ENCODE data around the gene HMOX2.

The HMOX2 gene

DNA sequence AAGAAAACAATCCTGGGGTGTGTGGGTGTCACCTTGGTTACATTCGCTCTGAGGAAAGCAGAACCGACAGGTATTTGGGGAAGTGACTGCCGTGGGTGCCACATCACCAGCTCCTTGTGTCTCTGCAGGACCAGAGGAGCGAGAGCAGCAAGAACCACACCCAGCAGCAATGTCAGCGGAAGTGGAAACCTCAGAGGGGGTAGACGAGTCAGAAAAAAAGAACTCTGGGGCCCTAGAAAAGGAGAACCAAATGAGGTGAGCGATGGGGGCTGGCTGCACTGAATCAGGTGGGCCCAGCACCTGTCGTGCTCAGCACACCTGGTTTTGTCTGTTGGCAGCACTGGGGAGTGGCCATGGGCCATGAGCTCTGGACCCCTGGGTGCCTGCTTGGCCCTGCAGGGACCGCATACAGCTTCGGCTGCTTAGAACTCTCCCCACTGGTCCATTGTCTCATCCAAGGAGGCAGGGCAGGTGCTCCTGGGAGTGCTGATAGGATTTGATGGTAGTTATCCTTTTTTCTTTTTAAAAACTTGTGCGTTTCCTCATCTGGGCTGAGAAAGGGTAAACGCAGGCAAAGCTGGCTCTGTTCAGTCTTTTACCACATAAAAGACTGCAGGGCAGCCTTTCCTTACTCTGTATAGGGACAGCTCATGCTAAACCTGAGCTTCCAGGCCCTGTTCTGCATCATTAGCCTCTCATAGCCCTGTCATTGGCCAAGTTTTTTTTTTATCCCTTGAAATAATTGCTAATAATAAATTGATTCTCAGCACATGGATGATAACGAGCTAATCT is 29.4 kb downstream of the HMOX2 start:
- DNase-seq = peak; percentile 60

DNA sequence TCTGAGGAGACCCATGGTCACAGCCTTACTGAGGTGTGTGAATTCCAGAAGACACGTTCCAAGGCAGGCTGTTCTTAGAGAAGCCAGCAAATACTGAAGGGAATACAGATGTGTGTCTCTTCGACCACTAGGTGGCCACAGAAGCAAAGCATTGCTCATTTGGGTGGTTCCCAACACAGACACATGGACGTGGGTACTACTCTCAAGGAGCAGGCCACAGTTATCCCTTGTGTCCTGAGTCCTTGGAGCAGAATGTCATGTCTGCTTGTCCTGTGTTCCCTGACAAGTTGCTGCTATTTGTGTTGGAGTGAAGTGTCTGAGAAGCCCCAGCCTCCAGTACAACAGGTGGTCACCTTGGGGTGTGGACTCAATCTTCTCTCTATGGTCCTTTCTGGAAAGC is 30.3 kb downstream of the HMOX2 start:
- DNase-seq = peak; percentile 33

DNA sequence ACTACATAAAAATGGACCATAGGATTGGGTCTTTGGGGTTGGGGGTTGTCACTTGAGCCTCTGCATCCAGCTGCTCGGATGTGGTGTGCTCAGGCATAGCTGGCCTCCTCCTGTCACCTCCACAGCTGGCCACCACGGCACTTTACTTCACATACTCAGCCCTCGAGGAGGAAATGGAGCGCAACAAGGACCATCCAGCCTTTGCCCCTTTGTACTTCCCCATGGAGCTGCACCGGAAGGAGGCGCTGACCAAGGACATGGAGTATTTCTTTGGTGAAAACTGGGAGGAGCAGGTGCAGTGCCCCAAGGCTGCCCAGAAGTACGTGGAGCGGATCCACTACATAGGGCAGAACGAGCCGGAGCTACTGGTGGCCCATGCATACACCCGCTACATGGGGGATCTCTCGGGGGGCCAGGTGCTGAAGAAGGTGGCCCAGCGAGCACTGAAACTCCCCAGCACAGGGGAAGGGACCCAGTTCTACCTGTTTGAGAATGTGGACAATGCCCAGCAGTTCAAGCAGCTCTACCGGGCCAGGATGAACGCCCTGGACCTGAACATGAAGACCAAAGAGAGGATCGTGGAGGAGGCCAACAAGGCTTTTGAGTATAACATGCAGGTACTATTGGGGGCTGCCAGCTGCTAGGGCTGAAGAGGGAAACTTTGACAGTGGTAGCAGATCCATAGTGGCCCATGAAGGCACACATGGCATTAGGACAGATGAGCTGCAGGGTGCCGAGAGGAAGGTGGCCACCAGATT is 31.6 kb downstream of the HMOX2 start:
- DNase-seq = no peak

DNA sequence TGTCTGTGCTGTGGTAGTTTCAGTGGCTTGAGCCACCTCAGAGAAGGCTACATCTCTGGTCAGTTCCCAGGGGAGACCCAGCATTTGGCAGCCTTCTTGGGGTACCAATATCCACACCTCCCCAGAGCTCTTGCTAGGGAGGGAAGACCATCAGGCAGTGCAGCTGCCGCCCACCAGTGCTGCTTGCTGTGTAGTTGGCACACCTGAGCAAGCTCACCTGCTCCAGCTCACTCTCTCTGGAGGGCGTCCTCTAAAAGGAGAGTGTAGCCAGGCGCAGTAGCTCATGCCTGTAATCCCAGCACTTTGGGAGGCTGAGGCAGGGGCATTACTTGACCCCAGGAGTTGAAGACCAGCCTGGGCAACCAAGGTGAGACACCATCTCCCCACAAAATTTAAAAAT is 32.6 kb downstream of the HMOX2 start:
- no peak for DNase-seq

DNA sequence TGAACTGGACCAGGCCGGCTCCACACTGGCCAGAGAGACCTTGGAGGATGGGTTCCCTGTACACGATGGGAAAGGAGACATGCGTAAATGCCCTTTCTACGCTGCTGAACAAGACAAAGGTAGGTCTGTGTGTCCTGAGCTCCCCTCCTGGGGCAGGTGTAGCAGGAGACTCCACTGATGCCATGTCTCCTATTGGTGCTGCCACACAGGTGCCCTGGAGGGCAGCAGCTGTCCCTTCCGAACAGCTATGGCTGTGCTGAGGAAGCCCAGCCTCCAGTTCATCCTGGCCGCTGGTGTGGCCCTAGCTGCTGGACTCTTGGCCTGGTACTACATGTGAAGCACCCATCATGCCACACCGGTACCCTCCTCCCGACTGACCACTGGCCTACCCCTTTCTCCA is 33.2 kb downstream of the HMOX2 start:
- no peak for DNase-seq

DNA sequence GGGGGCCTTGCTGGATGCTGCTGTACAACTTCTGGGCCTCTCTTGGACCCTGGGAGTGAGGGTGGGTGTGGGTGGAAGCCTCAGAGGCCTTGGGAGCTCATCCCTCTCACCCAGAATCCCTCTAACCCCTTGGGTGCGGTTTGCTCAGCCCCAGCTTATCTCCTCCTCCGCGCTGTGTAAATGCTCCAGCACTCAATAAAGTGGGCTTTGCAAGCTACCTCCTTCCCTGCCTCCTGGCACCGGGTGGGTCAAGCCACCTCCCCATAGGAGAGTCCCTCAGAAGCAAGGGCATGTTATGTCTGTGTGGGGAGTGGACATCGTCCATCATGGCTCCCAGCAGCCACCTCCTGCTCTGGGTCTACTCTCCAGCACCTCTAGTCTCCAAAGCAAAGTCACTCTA is 33.9 kb downstream of the HMOX2 start:
- DNase-seq = no peak

DNA sequence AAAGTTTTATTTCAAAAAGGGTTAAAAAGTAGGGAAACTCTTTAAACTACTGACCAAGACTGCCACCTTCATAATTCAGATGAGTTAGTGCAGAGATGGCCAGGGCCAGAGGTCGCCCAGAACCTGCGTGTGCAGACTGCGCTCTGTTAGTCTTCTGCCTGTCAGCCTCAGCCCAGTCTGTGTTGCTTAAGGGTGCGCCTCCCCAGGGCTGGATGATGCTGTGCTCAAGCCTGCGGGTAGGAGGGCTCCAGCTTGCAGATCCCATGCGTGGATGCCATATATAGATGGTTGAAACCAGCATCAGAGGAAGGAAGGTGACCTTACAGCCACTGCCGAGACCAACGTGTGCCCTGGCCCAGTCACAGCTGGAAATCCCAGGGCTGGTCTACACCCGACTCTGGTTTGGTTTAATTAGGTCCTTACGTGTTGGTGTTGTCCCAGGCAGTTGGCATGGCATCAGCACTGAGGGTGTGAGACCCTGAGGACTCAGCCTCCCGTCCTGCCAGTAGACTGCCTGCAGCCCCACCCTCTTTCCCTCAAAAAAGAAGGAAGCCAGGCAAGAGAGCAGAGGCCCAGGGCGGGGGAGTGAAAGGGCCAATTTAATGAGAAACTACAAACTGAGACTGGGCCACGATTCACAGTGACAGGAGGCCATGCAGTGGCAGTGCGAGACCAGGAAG is 34.7 kb downstream of the HMOX2 start:
- DNase-seq = no peak

DNA sequence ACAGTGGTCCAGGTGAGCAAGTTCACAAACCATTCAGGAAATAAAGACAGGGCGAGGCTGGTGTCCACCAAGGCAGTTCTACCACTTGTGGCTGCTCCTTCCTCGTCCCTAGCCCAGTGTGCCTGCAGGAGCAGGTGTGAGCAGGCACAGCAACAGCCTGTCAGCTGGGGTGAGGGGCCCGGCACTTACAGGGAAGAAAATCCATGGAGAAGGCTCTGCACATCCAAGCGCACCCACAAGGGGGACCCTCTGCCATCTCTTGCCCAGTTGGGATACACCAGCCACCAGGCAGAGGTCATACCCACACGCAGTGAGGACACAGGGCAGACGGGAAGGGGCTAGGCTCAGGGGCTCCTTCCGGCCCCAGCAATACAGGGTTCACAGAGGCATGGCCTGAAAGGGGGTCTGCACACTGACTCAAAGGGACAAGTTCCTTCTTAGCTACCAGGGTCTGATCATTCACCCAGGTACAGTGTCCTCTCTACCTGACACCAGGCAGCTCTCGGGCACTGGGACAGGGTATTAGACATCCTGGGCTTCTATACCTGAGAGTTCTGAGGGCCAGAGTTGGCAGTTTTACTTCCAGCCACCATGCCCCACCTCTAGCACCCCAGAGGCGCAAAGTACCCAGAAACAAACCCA is 35.4 kb downstream of the HMOX2 start:
- no peak for DNase-seq

DNA sequence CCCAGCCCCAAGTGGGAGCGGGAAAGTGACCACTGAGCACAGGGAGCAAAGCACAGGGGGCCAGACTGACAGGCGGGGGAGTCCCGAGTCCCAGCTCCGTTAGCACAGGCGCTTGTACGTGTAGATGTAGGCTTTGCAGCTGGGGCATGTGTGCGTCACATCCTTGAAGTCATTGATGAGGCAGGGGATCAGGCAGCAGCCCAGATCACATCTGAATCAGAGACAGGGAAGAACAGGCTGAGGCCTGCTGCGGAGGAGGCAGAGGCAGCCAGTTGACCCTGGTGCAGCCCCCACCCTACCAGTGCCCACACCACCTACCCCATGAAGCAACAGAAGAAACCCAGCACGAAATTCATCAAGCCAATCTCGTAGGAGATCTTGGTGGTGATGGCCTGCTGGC is 36.3 kb downstream of the HMOX2 start:
- no peak for DNase-seq

DNA sequence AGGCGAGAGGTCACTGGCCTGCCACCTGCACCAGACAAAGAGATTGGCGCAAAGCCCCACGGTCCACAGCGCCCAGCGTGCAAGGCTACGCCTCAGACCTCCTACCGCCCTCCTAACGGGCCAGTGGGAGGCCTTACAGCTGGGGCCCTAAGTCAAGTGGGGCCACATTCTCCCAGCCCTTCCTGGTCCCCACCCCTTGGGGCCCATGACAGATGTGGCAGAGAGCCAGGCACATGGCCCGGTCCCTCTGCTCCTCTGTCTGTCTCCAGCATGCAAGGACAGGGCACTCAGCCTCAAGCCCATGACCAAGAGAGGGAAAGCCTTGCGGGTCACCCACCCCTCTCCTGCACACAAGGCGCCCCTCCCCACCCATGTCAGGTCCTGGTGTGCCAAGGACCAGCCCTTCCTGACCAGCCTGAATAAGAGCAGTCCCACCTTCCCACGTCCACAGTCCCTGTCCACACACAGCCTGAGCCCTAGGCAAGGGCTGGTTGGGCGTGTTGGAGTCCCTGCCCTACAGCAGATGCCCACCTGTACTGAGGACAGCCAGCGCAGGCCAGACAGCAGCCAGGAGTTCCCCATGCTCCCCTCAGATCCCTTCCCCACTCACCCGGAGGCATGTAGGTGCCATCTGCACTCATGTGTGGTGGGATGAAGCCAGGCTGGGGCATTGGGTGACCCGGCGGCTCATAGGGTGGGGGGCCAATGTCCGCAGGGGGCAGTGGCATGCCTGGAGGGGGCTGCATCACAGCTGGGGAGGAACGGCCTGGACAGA is 37.1 kb downstream of the HMOX2 start:
- DNase-seq = no peak

DNA sequence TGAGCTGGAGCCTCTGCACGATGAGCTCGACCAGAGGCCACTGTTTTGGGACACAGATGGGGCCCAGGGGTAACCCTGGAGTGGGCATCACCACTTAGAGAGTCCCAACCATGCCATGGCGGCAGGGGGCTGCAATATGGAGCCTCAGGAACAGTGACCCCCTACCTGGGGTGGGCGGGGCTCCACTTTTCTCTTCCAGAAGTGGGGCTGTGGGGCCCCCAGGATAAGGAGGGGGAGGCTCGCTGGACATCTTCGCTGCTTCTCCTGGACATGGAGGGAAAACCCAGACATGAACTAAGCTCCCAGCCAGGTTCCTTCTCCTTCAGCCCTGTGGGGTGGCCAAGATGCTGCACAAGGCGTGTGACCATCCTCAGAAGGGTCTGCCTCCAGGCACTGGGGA is 37.7 kb downstream of the HMOX2 start:
- DNase-seq = no peak

DNA sequence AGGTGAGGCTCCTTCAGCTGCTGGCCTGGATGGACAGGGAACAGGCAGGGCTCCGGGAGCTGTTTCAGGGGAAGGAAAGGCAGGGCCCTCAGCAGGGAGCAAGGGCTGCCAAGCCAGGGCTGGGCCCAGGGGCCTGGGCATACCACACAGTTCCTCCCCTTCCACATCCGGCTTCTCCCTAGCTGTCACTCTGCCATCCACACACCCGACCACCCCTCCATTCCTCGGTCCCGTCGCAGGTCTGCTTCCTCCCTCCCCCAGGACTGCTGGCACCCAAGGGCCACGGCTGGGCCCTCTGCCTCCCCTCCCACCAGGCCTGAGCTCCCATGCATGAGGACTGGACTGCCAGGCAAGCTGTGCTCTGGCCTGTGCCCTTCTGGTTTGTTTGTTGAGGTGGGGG is 38.4 kb downstream of the HMOX2 start:
- no peak for DNase-seq

DNA sequence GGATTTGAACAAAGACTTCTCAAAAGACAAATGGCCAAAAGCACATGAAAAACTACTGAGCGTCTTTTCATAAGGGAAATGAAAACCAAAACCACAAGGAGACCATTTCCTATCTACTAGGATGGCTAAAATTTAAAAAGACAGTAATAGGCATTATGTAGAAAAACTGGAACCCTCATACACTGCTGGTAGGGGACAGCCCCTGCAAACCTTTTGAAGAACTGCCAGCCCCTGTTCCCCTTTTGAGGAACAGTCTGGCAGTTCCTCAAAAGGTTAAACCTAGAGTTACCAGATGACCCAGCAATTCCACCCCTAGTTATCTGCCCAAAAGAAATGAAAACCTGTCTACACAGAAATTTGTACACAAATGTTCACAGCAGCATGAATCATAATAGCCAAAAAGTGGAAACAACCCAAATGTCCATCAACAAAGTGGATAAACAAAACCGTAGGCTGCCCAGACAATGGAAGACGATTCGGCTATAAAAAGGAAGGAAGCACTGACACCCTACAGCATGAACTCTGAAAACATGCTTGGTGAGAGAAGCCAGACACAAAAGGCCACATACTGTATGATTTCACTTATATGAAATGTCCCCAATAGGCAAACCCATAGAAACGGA is 39.5 kb downstream of the HMOX2 start:
- DNase-seq = no peak

DNA sequence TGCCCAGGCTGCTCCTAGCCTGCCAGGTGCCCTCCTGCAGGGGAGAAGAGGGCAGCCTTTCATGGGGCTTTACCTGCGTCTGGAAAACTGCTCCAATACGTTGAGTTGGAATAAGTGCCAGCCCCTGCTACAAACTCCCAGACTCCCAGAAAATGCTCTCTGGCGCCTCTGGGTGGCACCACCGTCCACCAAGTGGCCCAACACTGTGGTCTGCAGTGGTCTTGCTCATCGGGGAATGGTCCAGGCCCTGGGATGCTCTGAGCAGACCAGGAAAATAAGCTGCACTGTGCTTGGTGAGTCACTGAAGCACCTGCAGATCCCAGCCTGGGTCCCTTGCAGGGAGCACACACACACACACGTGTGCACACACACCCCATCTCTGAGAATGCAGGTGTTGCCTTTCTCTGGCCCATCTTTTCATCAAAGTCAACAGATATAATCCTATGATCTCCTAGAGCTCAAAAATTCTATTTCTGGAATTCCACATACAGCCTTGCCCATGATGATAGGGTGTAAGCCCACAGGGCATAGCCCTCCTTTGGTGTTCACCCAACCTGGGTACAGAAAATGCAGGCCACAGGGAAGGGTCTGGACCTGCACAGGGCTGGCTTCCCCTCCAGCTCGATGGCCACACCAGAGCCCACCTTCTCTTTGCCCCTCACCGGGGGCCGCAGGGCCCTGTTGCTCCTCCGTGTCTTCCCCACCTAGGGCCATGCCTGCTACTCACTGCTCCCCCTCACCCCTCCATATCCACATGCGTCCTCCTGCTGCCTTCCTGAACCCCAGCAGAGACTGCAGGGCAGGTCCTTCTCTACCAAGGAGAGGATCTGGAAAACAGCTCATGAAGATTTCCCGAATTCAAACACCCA is 41.8 kb downstream of the HMOX2 start:
- no peak for DNase-seq

DNA sequence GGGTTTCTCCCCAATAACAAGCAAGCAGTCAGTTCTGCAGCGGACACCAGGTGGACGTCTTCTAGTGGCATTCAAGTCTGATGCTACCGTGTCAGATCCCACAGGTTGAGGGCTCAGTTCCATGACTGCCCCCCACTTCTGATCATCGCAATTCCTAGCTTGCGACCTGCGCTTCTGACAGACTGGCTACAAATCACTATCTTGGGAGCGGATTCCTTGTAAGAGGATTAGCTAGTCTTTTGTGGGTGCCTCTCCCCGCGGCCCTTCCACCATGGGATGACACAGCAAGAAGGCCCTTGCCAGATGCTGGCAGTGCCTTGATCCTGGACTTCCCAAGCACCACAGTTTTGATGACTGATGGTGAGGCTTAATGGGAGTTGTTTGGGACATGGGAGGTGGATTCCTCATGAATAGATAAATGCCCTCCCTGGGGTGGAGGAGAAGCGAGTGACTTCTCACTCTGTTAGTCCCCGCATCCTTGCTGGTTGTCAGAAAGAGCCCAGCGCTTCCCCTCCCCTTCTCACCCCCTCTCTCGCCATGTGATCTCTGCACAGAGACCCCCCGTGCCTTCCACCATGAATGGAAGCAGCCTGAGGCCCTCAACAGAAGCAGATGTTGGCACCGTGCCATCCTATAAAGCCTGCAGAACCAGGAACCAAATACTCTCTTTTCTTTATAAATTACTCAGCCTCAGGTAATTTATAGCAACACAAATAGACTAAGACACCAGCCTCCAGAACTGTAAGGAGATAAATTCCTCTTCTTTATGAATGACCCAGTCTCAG is 43.3 kb downstream of the HMOX2 start:
- DNase-seq = no peak

DNA sequence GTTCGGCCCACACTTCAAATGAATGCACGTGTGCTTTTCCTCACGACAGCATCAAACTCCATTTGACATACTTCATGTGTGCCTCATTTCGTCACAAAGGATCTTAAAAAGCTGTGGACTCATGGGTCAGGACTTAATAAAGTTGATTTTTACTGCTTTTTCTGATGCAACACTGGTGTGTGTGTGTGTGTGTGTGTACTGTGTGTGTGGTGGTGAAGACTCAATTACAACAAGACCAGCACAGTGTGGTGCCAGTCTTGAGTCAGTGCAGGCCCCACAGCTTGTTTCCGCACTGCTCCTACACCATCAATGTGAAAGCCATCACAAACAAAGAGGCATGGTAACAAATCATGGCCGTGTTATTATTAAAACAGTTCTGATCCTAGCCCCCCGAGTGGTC is 44.7 kb downstream of the HMOX2 start:
- DNase-seq = no peak

DNA sequence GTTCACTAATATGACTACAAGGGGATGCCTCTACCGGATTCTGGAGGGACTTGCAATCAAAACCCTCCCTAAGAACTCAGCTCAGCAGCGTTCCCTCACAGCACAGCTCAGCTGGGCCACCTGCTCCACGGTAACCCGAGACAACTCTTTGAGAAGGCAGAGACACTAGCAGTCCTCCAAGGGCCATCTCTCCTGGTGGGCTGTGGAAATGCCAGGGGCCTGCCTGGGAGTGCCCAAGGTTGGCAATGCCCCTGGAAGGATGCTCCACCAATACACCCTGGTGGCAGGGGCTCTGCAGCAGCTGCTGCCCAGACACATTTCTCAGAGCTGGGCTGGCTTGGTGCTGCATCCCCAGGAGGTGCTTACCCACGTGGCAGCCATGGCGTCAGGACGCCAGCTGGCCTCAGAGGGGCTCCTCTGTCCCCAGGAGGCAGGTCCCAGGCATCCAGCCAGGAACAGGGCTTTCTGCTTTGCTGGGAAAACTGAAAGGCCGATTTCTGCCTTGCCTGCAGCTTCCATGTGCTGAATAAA is 45.9 kb downstream of the HMOX2 start:
- DNase-seq = no peak

DNA sequence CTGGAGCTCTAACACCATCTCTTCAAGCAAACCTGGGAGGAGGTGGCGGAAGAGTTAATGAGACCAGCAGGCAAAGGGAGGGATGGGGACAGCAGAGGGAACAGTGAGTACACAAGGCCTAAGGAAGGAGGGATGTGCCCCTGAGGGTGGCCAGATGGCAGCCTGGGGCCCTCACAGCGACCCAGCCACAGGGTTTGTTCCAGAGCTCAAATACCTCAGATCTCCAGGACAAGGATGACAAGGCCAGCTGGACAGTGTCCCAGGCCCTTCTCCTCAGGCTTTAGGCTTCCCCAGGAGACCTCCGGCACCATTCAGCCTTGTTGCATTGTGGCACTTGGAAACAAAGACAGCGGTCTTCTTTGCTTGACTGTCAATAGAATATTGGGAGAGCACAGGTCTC is 47.5 kb downstream of the HMOX2 start:
- DNase-seq = no peak

DNA sequence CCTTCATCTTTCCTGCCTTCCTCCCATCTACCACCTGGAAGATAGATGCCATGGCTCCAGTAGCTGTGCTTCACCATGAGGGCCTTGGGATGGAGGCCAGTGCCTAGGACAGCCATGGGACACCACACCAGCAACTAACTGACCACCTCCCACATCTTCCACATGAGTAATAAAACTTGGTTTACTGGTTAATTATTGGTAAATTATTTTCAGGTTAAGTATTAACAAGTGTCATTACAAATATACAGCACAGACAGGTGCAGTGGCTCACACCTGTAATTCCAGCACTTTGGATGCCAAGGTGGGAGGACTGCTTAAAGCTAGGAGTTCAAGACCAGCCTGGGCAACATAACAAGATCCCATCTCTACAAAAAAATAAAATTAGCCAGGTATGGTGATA is 48.4 kb downstream of the HMOX2 start:
- no peak for DNase-seq

DNA sequence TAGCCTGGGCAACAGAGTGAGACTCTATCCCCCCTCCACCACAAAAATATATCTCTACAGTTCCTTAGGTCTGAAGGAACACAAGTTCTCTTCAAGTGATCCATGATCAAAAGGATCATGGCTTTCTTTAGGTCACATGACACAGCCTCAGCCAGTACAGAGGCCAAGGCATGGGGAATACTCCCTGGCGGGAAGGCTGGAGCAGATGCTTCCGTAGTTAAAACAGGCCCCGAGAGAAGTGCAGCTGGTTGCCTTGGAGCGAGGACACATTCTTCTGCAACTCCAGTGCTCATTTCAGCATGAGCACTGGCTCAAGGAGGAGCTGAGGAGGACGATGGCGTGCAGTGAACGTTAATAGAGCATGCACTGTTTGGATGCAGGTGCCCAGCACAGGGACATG is 48.9 kb downstream of the HMOX2 start:
- no peak for DNase-seq
